ENCODE data around the gene NANS. TPM values are rescaled to one million over a fixed set of nuclear protein-coding genes. Genes with fewer than 3 reads are reported as not detected.
"Not testable (repeated sequence)": the region's sequence is repeated elsewhere in the genome, so short reads cannot be mapped to it uniquely, and the experiment has no call there.

The NANS gene
- total RNA-seq, 1 donor from 2014 or later, result 41.4 TPM

DNA sequence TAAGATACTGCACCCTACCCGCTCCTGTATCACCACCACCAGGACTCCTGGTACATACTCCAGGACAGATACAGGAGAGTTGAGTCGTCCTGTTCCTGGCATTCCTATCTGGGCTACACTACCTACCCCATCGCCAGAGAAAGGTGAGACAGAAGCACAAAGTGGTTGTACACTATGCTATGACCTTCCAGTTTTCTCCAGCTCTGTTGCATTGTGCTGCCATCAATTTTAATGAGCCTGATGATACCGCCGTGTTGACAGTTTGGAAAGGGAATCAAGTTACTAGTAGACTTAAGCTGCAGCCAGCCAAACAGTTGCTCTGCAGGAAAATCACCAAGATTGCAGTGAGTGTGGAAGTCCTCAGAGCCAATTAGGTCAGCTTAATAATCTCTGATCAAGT is 38.2 kb upstream of the NANS start:
- DNase-seq (ENCODE audit: low spot score), result no peak
- H3K4me3 Mint-ChIP-seq (ENCODE audit: unreplicated experiment), result no peak overlapping the region
- no peaks in the 10 kb centered on the region for H3K27me3 Mint-ChIP-seq (ENCODE audit: unreplicated experiment)
- H3K9me3 Mint-ChIP-seq (ENCODE audit: unreplicated experiment), result no peaks in the 10 kb centered on the region
- TF ChIP-seq, protein P1, sequence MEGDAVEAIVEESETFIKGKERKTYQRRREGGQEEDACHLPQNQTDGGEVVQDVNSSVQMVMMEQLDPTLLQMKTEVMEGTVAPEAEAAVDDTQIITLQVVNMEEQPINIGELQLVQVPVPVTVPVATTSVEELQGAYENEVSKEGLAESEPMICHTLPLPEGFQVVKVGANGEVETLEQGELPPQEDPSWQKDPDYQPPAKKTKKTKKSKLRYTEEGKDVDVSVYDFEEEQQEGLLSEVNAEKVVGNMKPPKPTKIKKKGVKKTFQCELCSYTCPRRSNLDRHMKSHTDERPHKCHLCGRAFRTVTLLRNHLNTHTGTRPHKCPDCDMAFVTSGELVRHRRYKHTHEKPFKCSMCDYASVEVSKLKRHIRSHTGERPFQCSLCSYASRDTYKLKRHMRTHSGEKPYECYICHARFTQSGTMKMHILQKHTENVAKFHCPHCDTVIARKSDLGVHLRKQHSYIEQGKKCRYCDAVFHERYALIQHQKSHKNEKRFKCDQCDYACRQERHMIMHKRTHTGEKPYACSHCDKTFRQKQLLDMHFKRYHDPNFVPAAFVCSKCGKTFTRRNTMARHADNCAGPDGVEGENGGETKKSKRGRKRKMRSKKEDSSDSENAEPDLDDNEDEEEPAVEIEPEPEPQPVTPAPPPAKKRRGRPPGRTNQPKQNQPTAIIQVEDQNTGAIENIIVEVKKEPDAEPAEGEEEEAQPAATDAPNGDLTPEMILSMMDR (IDR thresholded peaks at IDR 0.05; ENCODE audit: unreplicated experiment), result no peak
- no peaks in the 10 kb centered on the region for H3K4me1 Mint-ChIP-seq (ENCODE audit: unreplicated experiment)
- H3K27ac Mint-ChIP-seq (ENCODE audit: unreplicated experiment), result no peak overlapping the region
- peaks cover 18% of the 10 kb centered on the region for H3K36me3 Mint-ChIP-seq (ENCODE audit: low read depth, unreplicated experiment)

DNA sequence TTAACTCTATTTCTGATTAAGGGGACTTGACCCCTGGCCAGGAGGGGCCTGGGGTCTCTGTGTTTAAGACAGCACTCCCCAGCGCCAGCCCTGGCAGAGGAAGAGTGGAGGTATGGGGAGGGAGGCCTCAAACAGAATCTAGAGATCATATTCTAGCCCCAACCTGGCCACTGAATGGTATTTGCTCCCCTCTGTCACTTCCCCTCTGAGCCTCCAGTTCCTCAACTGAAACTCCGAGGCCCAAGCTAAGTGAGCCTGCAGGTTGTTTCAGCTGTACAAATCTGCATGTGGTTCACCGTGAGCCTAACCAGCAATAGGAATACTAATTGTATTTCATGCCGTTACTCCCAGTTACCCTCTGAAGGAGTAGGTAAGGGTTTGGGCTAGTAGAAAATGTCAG is 37.4 kb upstream of the NANS start:
- no peaks in the 10 kb centered on the region for H3K27me3 Mint-ChIP-seq (ENCODE audit: unreplicated experiment)
- no peaks in the 10 kb centered on the region for H3K4me1 Mint-ChIP-seq (ENCODE audit: unreplicated experiment)
- H3K4me3 Mint-ChIP-seq (ENCODE audit: unreplicated experiment), result no peak overlapping the region
- no peak for DNase-seq (ENCODE audit: low spot score)
- TF ChIP-seq, protein P1 (IDR thresholded peaks at IDR 0.05; ENCODE audit: unreplicated experiment), result no peak
- peaks cover 18% of the 10 kb centered on the region for H3K36me3 Mint-ChIP-seq (ENCODE audit: low read depth, unreplicated experiment)
- no peaks in the 10 kb centered on the region for H3K9me3 Mint-ChIP-seq (ENCODE audit: unreplicated experiment)
- H3K27ac Mint-ChIP-seq (ENCODE audit: unreplicated experiment), result no peak overlapping the region

DNA sequence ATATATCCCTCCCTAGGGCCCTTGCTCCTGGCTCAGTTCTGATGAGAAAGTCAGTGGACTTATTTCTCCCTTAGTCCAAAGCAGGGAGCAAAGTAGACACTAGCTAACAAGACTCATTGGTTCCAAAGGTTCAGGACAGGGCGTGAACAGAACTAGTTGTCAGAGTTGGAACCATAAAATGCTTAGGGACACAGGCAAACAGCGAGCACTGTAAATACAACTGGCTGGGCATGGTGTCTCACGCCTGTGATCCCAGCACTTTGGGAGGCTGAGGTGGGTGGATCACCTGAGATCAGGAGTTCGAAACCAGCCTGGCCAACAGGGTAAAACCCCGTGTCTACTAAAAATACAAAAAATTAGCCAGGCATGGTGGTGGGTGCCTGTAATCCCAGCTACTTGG is 36.7 kb upstream of the NANS start:
- not testable (repeated sequence) for H3K27ac Mint-ChIP-seq (ENCODE audit: unreplicated experiment); H3K27me3 Mint-ChIP-seq (ENCODE audit: unreplicated experiment); H3K9me3 Mint-ChIP-seq (ENCODE audit: unreplicated experiment); H3K4me1 Mint-ChIP-seq (ENCODE audit: unreplicated experiment); DNase-seq (ENCODE audit: low spot score); H3K4me3 Mint-ChIP-seq (ENCODE audit: unreplicated experiment)
- peaks cover 14% of the 10 kb centered on the region for H3K36me3 Mint-ChIP-seq (ENCODE audit: low read depth, unreplicated experiment)

DNA sequence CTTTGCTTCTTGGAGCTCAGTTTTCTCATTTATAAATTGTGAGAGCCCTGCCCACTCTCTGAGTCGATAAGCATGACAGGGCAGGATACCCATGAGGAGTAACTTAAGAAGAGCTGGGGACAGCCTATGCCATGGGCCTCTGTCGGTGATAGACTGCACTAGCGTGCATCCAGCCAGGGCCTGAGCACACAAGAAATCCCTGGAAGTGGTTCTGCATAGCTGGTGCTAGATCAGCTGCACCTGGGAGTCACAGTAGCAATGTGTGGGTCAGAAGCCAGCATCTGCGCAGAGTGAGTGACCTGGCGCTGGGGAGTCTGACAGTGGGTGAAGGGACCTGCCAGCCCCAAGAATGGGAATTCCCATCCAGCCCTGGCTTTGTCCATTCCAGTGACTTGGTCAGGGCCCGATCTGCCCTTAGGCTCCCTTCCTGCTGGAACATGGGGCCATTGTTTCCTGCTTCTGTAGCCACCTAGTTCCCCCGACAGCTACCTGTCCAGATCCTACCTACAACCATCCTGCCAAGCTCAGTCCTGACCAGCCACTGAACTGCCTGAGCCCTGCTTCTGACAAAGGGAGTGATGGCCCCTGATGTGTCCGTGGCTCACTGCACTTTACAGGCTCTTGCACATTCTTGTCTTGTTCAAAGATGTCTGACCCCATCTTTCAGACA is 35.9 kb upstream of the NANS start:
- no peak overlapping the region for H3K27ac Mint-ChIP-seq (ENCODE audit: unreplicated experiment)
- H3K9me3 Mint-ChIP-seq (ENCODE audit: unreplicated experiment), result no peaks in the 10 kb centered on the region
- H3K36me3 Mint-ChIP-seq (ENCODE audit: low read depth, unreplicated experiment), result peaks cover 11% of the 10 kb centered on the region
- H3K27me3 Mint-ChIP-seq (ENCODE audit: unreplicated experiment), result peaks cover 2% of the 10 kb centered on the region
- peaks cover 5% of the 10 kb centered on the region for H3K4me1 Mint-ChIP-seq (ENCODE audit: unreplicated experiment)
- DNase-seq (ENCODE audit: low spot score), result no peak
- TF ChIP-seq, protein P1 (IDR thresholded peaks at IDR 0.05; ENCODE audit: unreplicated experiment), result no peak
- H3K4me3 Mint-ChIP-seq (ENCODE audit: unreplicated experiment), result no peak overlapping the region

DNA sequence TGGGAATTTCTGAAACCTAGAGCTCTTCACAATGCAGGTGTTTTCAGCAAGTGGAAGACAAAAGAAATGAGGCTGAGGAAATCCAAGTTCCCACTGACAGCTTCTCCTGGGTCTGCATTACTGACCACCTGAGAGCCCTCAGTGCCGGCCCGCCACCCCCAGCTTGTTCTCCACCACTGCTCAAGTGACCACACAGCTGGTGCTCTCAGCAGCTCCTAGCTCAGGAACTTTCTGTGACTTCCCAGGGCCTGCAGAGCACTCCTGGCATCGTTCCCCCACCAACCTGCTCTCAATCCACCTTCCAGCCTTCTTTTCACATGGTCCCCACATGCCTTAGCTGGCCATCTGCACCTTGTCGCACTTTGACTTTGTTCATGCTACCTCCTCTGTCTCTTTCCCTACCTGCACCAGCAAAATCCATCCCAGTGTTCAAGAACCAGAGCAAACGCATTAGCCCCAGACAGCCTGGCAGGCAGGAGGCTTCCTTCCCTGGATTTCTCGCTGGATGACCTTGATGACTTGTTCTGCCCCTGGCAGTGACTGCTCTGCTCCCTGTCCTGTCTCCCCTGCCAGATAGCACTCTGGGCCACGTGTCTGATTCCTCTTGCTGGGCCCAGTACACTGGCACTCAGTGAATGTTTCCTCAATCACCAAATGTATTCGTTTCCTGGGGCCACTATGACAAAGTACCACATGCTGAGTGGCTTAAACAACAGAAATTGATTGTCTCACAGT is 35.1 kb upstream of the NANS start:
- Mint-ChIP-seq H3K9me3 (ENCODE audit: unreplicated experiment) (no peaks in the 10 kb centered on the region), H3K27ac (ENCODE audit: unreplicated experiment) (no peak overlapping the region), H3K4me1 (ENCODE audit: unreplicated experiment) (peaks cover 14% of the 10 kb centered on the region), H3K36me3 (ENCODE audit: low read depth, unreplicated experiment) (peaks cover 5% of the 10 kb centered on the region), H3K4me3 (ENCODE audit: unreplicated experiment) (no peak overlapping the region), H3K27me3 (ENCODE audit: unreplicated experiment) (peaks cover 2% of the 10 kb centered on the region)
- TF ChIP-seq, protein P1 (IDR thresholded peaks at IDR 0.05; ENCODE audit: unreplicated experiment), result no peak
- no peak for DNase-seq (ENCODE audit: low spot score)
